ENCODE data around the gene OSBPL8. TPM values are rescaled to one million over a fixed set of nuclear protein-coding genes. Genes with fewer than 3 reads are reported as not detected.

OSBPL8 gene
- total and polyA plus RNA-seq, 9 of the 15 experiments (the other 6 are each of a cell fraction or from before 2014, with no cell fraction given), result 17.4 to 82.7 (median 42.8) TPM

DNA sequence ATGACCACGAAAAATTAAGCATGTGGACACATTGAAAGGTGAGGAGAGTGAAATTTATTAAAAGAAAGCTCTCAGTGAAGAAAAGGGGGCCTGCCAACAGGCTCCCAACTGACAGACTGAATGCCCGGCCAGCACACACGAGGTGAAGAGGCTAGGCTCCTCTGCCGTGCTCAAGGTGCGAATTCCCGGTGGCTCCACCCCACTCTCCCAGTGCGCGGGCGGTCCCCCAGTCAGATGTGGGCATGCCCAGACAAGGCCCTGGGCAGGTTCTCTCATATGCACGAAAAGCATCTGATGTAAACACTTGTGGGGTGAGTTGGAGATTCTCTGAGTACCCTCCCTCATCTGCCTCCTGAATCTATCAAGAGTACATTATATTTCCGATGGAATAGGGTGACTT is 48.5 kb upstream of the OSBPL8 start:
- Histone ChIP-seq H3K27me3 (ENCODE audit: control insufficient read depth in 2 of 2, insufficient read depth in 2 of 2, low read length in 2 of 2) (peaks cover 6% of the 10 kb centered on the region in 2 experiments; a peak in 4 of 5 replicates), H3K79me2 (ENCODE audit: control insufficient read depth, insufficient read depth, low read length) (no peaks in the 10 kb centered on the region), H3K4me3 (no peak overlapping the region), H4K20me1 (replicated peaks; ENCODE audit: control insufficient read depth, insufficient read depth, low read length) (no peaks in the 10 kb centered on the region), H3K4me1 (replicated peaks in 1 of 2; ENCODE audit: control insufficient read depth in 2 of 2, insufficient read depth in 2 of 2, low read length in 2 of 2) (0 out of 5 replicates have a peak, but pooled peaks cover 0 to 3% of the 10 kb centered on the region in 2 experiments), H3K4me2 (ENCODE audit: insufficient read depth, low read length) (no peak overlapping the region), H3K9ac (ENCODE audit: insufficient read depth in 1 of 2, low read depth in 2 of 2, low read length in 2 of 2) (no peak overlapping the region), H3K9me3 (replicated peaks; ENCODE audit: control insufficient read depth, insufficient read depth, low read depth, low read length) (no peaks in the 10 kb centered on the region; the same call in 1 of the 2 replicates), H3K27ac (ENCODE audit: extremely low read depth, low read depth, low read length) (no peak overlapping the region), H3K36me3 (ENCODE audit: control insufficient read depth, insufficient read depth, low read length) (no peaks in the 10 kb centered on the region), H3K9me1 (ENCODE audit: control insufficient read depth, insufficient read depth, low read length) (no peaks in the 10 kb centered on the region), H2AFZ (ENCODE audit: low read depth, low read length) (no peak overlapping the region)
- in situ Hi-C loops (cut with MboI) (no loop called here), intact Hi-C loops (cut with micrococcal nuclease) (no loop called here)
- ATAC-seq (no peak), FAIRE-seq (no peak), DNase-seq (ENCODE audit: extremely low read depth in 1 of 4, low spot score in 3 of 4) (no peak)
- POLR2A ChIA-PET, result interaction anchor here (1.1 kb wide), 1 partner anchor 21 kb away, joined by 4 read pairs; no protein-coding TSS in a partner anchor
- CTCF ChIA-PET (ENCODE audit: low intra/inter-chr PET ratio), result no interaction called here
- TF ChIP-seq SIN3B (IDR thresholded peaks at IDR 0.05; ENCODE audit: low read depth), result no peak
- no peak for TF ChIP-seq ATF7 (IDR thresholded peaks at IDR 0.05)
- TF ChIP-seq RBM22 (IDR thresholded peaks at IDR 0.05; ENCODE audit: low read depth, low read length, poor library complexity, severe bottlenecking), result no peak
- TF ChIP-seq ZBTB7A (IDR thresholded peaks at IDR 0.05; ENCODE audit: borderline replicate concordance, control insufficient read depth, low read depth, low read length), result no peak
- TF ChIP-seq, protein P1, sequence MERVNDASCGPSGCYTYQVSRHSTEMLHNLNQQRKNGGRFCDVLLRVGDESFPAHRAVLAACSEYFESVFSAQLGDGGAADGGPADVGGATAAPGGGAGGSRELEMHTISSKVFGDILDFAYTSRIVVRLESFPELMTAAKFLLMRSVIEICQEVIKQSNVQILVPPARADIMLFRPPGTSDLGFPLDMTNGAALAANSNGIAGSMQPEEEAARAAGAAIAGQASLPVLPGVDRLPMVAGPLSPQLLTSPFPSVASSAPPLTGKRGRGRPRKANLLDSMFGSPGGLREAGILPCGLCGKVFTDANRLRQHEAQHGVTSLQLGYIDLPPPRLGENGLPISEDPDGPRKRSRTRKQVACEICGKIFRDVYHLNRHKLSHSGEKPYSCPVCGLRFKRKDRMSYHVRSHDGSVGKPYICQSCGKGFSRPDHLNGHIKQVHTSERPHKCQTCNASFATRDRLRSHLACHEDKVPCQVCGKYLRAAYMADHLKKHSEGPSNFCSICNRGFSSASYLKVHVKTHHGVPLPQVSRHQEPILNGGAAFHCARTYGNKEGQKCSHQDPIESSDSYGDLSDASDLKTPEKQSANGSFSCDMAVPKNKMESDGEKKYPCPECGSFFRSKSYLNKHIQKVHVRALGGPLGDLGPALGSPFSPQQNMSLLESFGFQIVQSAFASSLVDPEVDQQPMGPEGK (CRISPR knock-in tag; IDR thresholded peaks at IDR 0.05; ENCODE audit: borderline replicate concordance), result no peak
- TF ChIP-seq E2F4 (CRISPR knock-in tag; IDR thresholded peaks at IDR 0.05; ENCODE audit: low read depth), result no peak
- TF ChIP-seq, protein P2, sequence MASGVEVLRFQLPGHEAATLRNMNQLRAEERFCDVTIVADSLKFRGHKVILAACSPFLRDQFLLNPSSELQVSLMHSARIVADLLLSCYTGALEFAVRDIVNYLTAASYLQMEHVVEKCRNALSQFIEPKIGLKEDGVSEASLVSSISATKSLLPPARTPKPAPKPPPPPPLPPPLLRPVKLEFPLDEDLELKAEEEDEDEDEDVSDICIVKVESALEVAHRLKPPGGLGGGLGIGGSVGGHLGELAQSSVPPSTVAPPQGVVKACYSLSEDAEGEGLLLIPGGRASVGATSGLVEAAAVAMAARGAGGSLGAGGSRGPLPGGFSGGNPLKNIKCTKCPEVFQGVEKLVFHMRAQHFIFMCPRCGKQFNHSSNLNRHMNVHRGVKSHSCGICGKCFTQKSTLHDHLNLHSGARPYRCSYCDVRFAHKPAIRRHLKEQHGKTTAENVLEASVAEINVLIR (CRISPR knock-in tag; IDR thresholded peaks at IDR 0.05), result no peak
- no peak for TF ChIP-seq ZNF785 (CRISPR knock-in tag; IDR thresholded peaks at IDR 0.05)
- no peak for TF ChIP-seq THRB (CRISPR knock-in tag; conservative IDR thresholded peaks at IDR 0.05)
- no peak for TF ChIP-seq GTF2E2 (tag; IDR thresholded peaks at IDR 0.05)
- TF ChIP-seq STAT5A (IDR thresholded peaks at IDR 0.05; ENCODE audit: borderline replicate concordance, low read length), result no peak
- no TSS peak for BruUV-seq (replicated peaks)
- WGBS (ENCODE audit: insufficient coverage, low coverage, missing lambda C conversion rate), result 24% methylated on average over 11 of the region's 11 CpGs
